Gastroesophageal sphincter (tissue), 3 donors: ENCODE results near the gene FBXO36.

Experiments
- CTCF ChIP-seq, 4 experiments: fragments of 200-600 bp in 2 of 4; fragments of 450-650 bp in 2 of 4; sonication (generic) in 1 of 4; IDR thresholded peaks; one replicate each; pipeline ENCODE4 v1.5.1; 2017 to 2019; ENCODE audit warnings: antibody characterized with exemption in 4 of 4, mild to moderate bottlenecking in 2 of 4, moderate library complexity in 2 of 4
- POLR2A ChIP-seq, 2 donors: fragments of 450-650 bp; IDR thresholded peaks; one replicate each; pipeline ENCODE4 v1.6.1; 2017; ENCODE audit warnings: antibody characterized with exemption in 2 of 2, mild to moderate bottlenecking in 2 of 2, moderate library complexity in 1 of 2

GRCh38 chr2:230018153-230018552 lies 95.8 kb downstream of the FBXO36 start:
- TF ChIP-seq CTCF (IDR thresholded peaks at IDR 0.05) (no peak), POLR2A (IDR thresholded peaks at IDR 0.05) (no peak)
